Measurements from ENCODE around the gene DUSP9.

DUSP9 gene

GRCh38 chrX:153637121-153638040, 9.6 kb upstream of the DUSP9 start:
- no peak for DNase-seq

- DNase-seq: no peak
These were observed 9.0 kb upstream of the DUSP9 start for GRCh38 chrX:153638041-153638371.

GRCh38 chrX:153638436-153639176, 8.4 kb upstream of the DUSP9 start:
- DNase-seq: no peak

GRCh38 chrX:153639177-153640044, 7.6 kb upstream of the DUSP9 start:
- no peak for DNase-seq

GRCh38 chrX:153640045-153640686, 6.8 kb upstream of the DUSP9 start:
- no peak for DNase-seq

GRCh38 chrX:153640736-153641575, 6.0 kb upstream of the DUSP9 start:
- no peak for DNase-seq

GRCh38 chrX:153641627-153642026, 5.4 kb upstream of the DUSP9 start:
- DNase-seq: no peak

- no peak for DNase-seq
These were observed 4.8 kb upstream of the DUSP9 start for GRCh38 chrX:153642051-153642654.

GRCh38 chrX:153642655-153643430, 4.2 kb upstream of the DUSP9 start:
- no peak for DNase-seq

GRCh38 chrX:153643431-153644351, 3.3 kb upstream of the DUSP9 start:
- no peak for DNase-seq

GRCh38 chrX:153644356-153645125, 2.5 kb upstream of the DUSP9 start:
- DNase-seq: no peak

GRCh38 chrX:153645151-153645550, 1.9 kb upstream of the DUSP9 start:
- DNase-seq: no peak

GRCh38 chrX:153645921-153646488, 998 bp upstream of the DUSP9 start:
- no peak for DNase-seq

- DNase-seq: no peak
These were observed 706 bp downstream of the DUSP9 start for GRCh38 chrX:153647461-153648357.

- no peak for DNase-seq
These were observed 1.6 kb downstream of the DUSP9 start for GRCh38 chrX:153648358-153649177.
